Mammary epithelial cell (primary cell): ENCODE results near the gene RBM8A.

Source experiments
- CTCF ChIP-seq, 2 donors: IDR thresholded peaks in 1 of 2; conservative IDR thresholded peaks in 1 of 2; 2 replicates each; pipeline ENCODE4 v1.5.1; 2011 to 2012; ENCODE audit warnings: inconsistent platforms in 2 of 2, low read length in 2 of 2, mild to moderate bottlenecking in 2 of 2, control low read depth in 1 of 2, low read depth in 1 of 2; ENCODE audit not compliant: insufficient read depth in 1 of 2; ENCODE audit errors: extremely low read depth in 1 of 2
- EZH2 ChIP-seq: IDR thresholded peaks from 2 replicates; pipeline ENCODE4 v1.6.1; 2012; ENCODE audit warnings: low read length, inconsistent platforms, borderline replicate concordance

- no peak for TF ChIP-seq CTCF (conservative IDR thresholded peaks at IDR 0.05 in 1 of 2, IDR thresholded peaks at IDR 0.05 in 1 of 2; ENCODE audit: extremely low read depth in 1 of 2, insufficient read depth in 1 of 2, low read depth in 1 of 2, low read length in 2 of 2)
- no peak for TF ChIP-seq EZH2
Observed at GRCh38 chr1:145927916-145928643, 796 bp upstream of the RBM8A start.
